Colon (tissue), 2 donors: ENCODE results near the gene C6orf58.

Experiments
- FAIRE-seq: peaks from 2 replicates; lab custom pipeline; 2012; peaks lifted over from hg19 to GRCh38; lab: Jason Lieb, UNC
- donor health status: control.
- donor health status: control.

C6orf58 gene

GRCh38 chr6:127576874-127577273 lies at the start of gene C6orf58:
Gene C6orf58 (plus strand): TSS chr6:127577174. CDS start chr6:127577186, 12 bp downstream.
- FAIRE-seq: no peak

GRCh38 chr6:127533011-127533410 lies 44.0 kb upstream of the C6orf58 start:
- no peak for FAIRE-seq

DNA sequence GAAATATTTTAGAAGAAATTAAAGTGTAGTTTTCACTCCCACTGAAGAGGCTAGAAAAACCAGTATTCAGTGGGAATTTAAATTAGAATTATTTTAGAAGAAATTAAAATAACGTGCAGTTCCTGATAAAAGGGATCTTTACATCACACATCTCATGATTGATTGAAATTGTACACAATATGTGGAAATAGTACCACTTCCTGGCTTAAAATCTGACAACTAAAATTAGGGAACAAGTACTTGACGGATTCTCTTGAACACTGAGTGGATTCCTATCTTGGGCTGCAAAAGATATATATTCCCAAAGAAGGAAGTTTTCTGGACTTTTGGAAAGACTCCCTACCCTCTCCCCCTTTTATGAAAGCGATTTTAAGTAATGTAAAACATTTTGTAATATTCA lies 43.2 kb upstream of the C6orf58 start:
- no peak for FAIRE-seq

- FAIRE-seq: no peak
Observed at GRCh38 chr6:127538750-127539264, 38.2 kb upstream of the C6orf58 start.

DNA sequence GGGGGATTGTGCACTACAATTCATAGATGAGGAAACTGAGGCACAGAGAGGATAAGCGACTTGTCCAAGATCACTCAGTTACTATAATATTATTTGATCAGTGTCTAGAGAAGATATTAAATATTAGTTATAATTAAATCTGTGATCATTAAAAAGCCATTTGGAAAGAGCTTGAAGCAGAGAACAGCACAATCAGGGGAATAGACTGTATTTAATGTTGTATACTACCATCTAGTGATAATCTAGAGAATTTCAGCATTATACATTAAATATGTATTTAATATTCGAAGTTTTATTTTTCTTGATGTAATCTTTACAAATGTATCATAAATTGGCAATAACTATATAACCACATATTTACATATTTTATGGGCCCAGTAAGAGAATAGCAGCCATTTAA lies 37.7 kb upstream of the C6orf58 start:
- FAIRE-seq: peak; percentile 49

DNA sequence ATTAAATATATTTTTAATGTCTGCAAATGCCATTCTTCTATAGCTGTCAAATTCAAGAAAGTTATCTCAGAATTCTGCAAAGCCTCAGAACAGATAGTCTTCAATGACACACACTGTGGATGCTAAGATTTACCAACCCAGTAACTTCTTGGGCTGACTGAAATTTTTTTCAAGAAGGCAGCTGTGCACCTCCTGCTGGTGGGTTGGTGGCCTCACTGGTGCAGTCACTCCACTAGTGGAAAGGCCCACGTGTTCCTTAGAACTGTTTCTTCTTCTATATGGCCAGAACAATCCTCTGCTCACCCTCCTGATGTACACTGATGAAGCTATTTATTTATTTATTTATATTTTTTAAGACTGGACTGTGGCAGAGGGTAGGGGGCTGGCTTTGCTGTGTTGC lies 29.8 kb upstream of the C6orf58 start:
- FAIRE-seq: no peak

GRCh38 chr6:127547904-127548649 lies 28.9 kb upstream of the C6orf58 start:
- FAIRE-seq: no peak

GRCh38 chr6:127550403-127550802 lies 26.6 kb upstream of the C6orf58 start:
- no peak for FAIRE-seq

- FAIRE-seq: no peak
Observed at GRCh38 chr6:127554435-127555006, 22.5 kb upstream of the C6orf58 start.

GRCh38 chr6:127561660-127562059 lies 15.3 kb upstream of the C6orf58 start:
- FAIRE-seq: no peak

GRCh38 chr6:127564761-127565160 lies 12.2 kb upstream of the C6orf58 start:
- FAIRE-seq: no peak

GRCh38 chr6:127566119-127566518 lies 10.9 kb upstream of the C6orf58 start:
- FAIRE-seq: no peak

GRCh38 chr6:127566651-127567050 lies 10.3 kb upstream of the C6orf58 start:
- FAIRE-seq: no peak

DNA sequence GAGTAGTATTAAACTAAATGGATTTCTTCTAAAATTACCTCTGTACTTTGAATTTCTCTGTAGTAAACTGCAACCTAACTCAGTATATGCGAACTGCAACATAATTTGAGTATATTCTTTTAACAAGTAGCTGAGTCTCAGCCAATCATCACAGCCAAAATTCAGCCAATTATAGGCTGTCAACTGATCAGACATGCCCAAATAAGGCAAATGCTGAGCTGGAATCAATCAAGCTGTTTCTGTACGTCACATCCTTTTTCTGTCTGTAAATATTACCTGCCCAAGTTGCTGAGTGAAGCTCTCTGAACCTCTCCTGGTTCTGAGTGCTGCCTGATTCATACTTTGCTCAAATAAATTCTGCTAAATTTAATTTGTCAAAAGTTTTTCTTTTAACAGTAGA lies 9.5 kb upstream of the C6orf58 start:
- no peak for FAIRE-seq

DNA sequence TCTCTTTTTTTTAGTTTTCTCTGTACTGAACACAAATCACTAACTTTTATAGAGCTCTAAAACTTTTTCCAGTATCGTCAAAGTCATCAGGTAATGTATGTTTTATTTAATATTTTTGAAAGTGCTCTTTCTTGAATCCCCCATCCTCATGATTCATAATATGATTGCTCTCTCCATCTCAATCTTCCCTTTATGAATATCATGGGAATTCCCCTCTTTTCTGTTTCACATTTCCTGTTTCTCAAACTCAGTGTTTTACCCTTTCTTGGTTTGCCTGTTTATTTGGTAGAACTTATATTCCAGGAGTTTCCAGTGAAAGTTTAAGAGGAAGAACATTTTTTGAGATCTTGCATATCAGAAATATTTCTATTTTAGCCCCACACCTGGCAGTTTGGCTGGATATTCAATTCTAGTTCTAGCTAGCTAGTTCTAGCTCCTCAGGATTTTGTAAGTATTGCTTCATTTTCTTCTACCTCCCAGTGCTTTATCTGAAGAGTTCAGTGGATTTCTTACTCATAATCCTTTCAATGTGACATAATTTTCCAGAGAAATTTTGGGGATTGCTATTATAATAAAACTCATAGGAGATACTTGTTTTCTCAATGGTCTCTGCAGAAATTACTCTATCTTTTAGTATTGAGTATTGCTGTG lies 6.1 kb upstream of the C6orf58 start:
- FAIRE-seq: no peak

GRCh38 chr6:127578900-127579299 lies 1.9 kb downstream of the C6orf58 start:
- no peak for FAIRE-seq

DNA sequence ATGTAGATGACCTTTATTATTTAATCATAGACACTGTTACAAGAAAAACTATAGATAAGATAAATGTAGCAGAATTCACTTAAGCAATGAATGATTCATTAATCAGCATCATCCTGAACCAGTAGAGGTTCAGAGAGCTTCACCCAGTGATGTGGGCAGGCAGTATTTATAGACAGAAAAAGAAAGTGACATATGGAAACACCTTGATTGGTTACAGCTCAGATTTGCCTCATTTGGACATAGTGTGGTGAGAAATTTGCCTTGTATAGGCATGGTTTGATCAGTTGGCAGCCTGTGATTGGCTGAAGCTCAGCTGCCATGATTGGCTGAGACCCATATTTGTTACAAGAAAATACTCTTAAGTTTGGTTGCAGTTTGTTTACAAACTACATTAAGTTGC lies 4.6 kb downstream of the C6orf58 start:
- FAIRE-seq: no peak

DNA sequence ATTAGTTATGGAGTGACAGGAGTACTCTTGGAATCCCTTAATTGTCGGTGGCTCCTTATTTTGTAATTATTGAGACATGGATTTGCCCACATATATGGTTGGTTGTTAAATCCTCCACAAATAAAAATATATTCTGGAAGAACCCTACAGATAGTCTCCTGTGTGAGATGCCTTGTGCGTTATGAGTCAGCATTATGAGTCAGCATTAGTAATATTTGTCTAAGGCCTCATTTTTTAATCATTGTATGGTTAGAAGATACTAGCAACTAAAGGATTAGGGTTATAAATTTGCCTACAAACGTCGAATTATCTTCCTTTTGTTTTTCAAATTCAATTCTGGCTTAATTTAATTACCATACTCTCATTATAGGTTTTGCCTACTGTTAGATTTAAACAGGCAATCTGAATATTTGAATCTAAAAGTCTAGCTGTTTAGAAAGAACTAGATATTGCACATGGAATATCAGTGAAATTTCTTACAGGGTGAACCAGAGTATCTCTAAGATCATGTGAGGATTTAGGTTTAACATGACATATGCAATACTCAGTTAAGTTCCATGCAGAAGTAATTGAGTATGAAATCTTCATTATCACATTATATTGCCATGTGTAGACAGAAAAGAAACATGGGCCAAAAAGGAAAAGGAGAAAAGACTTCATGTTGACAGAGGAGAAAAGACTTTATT lies 5.9 kb downstream of the C6orf58 start:
- FAIRE-seq: no peak

DNA sequence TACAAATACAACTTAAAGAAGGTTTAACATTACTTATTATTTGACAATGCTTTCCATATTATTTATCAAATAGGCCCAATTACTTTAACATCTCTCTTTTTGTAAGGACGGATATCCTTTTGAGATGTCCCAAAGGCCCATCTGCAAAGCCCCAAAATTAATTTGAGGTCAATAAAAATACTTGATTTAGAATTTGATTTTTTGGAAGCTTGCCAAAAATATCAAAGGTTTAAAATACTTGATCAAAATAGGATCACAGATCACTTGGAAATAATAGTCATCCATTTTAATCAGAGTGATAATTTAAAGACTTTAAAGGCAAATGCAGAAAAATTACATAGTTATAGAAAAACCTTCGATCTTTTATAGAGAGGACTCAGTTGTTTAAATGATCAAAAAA lies 8.1 kb downstream of the C6orf58 start:
- peak; percentile 18 for FAIRE-seq

DNA sequence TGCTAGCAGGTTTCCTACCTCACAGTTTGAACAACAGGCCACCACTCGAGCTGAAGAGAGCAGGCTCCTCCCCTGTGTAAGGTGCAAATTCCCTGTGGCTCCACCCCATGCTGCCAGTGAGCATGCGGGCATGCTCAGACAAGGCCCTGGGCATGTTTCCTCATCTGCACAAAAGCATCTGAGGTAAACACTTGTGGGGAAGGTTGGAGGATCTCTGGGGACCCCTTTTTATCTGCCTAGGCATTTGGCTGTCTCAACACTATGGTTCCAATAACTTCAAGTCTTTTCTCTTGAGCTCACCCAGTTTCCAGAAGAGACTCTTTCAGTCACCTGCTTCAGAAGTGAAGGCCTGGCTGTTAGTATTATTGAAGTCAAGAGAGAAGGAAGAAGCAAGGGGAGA lies 9.4 kb downstream of the C6orf58 start:
- FAIRE-seq: no peak

DNA sequence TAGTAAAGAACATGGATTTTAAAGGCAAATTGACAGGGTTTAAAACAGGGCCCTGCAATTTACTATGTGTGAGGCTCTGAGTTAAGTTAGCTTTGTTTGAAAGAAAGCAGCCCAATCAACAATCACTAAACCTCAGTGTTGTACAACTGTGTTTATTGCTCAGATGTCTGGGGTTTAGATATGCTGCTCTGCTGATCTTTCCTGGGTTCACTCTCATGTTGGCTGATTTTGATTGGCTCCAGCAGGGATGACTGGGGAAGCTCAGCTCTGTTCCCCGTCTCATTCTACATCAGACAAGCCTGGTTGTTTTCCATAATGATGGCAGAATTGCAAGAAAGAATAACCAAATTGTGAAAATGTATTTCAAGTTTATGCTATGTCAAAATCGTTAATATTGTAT lies 10.9 kb downstream of the C6orf58 start:
- FAIRE-seq: no peak

DNA sequence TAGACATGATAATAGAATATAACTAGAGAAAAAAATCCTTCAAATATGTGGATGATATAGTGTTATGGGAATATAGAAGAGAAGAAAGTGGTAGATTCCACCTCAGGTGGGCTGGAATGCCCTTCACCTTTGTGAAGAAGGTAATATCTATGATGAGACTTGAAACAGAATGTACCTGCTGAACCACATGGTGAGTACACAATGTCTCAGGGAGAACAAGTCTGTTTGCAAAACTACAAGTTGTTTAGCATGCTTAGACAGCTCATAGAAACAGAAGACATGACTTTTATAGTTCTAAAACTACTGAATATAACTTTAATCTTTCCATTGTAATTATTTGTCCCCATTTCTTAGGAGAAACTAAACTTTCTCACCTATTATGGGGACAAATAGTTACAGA lies 12.2 kb downstream of the C6orf58 start:
- no peak for FAIRE-seq

- FAIRE-seq: no peak
Observed at GRCh38 chr6:127590344-127590743, 13.4 kb downstream of the C6orf58 start.
